Hepatic stellate cell (primary cell): ENCODE results near the gene ETV7.

Experiments
- DNase-seq: peaks from one replicate; pipeline ENCODE4 v3.0.0; 2011; ENCODE audit warnings: low spot score

ETV7 gene

DNA sequence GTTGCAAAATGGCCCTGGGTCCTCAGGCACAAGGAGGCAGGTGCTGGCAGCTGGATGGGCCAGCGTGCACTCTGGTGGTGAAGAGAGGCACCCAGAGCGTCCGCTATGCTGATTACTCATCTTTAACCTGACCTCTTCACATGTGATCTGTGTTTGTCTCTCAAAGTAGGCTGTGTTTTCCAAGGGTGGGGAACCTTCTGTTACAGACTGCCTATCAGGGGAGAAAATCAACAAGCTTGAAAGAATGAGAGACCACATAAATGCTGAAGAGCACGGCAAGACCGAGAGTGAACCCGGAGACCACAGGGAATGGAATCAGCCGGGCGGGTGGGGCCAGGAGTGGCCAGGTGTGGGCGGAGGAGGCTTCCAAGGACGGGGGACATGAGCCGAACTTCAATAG is 67.0 kb downstream of the ETV7 start:
- DNase-seq, result no peak

- DNase-seq, result no peak
These were observed 67.6 kb downstream of the ETV7 start for GRCh38 chr6:36319821-36320220.

GRCh38 chr6:36319436-36319762 is 68.1 kb downstream of the ETV7 start:
- no peak for DNase-seq

- DNase-seq, result no peak
These were observed 68.6 kb downstream of the ETV7 start for GRCh38 chr6:36318690-36319435.

DNA sequence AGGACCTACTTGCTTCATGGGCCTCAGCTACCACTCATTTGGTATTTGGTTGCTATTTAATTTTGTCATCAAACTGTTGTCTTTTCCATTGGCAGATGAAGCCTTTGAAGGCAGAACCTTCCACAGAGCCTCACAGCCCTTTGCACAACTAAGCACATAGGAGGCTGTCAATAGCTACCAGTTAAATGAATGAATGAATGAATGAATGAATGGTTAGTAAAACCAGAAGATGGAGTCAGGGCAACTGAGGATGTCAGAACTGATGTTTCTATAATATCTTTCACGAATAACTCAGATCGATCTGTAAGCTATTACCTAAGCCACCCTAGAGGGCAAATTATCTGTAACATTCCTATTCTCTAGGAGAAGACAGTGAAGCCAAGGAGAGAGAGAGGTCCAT is 69.8 kb downstream of the ETV7 start:
- DNase-seq, result no peak
